Sigmoid colon (tissue), 7 donors: Measurements from ENCODE around the gene ENAH. TPM values are rescaled to one million over a fixed set of nuclear protein-coding genes. Genes with fewer than 3 reads are reported as not detected.

ENCODE experiments used
- DNase-seq: peaks from one replicate; pipeline ENCODE4 v3.0.0-alpha.2; 2019
- H3K27ac ChIP-seq, 4 donors: fragments of 200-600 bp; sonication (generic); one replicate each; pipeline ENCODE4 v1.5.1; 2016 to 2019; ENCODE audit warnings: mild to moderate bottlenecking in 1 of 4
- H3K27me3 ChIP-seq, 3 donors: fragments of 200-600 bp; sonication (generic); one replicate each; pipeline ENCODE4 v1.5.1; 2019; ENCODE audit warnings: mild to moderate bottlenecking in 1 of 3
- H3K36me3 ChIP-seq, 4 donors: fragments of 200-600 bp; sonication (generic); one replicate each; pipeline ENCODE4 v1.5.1; 2016 to 2019
- H3K4me1 ChIP-seq, 4 donors: fragments of 200-600 bp; sonication (generic); one replicate each; pipeline ENCODE4 v1.5.1; 2017 to 2019
- H3K4me3 ChIP-seq, 4 donors: fragments of 200-600 bp; sonication (generic); one replicate each; pipeline ENCODE4 v1.5.1; 2017 to 2019; ENCODE audit warnings: mild to moderate bottlenecking in 2 of 4, moderate library complexity in 1 of 4
- H3K9me3 ChIP-seq, 4 donors: fragments of 200-600 bp in 3 of 4; sonication (generic) in 3 of 4; one replicate each; pipeline versions ENCODE4 v1.5.1 to v1.6.1; 2013 to 2019
- CTCF ChIP-seq, 4 experiments: fragments of 450-650 bp in 3 of 4; fragments of 200-600 bp in 1 of 4; IDR thresholded peaks; one replicate each; pipeline ENCODE4 v1.5.1; 2016 to 2019; ENCODE audit warnings: antibody characterized with exemption in 4 of 4, mild to moderate bottlenecking in 3 of 4, moderate library complexity in 2 of 4
- EP300 ChIP-seq, 4 donors: sonication (generic); formaldehyde crosslinking; IDR thresholded peaks; one replicate each; pipeline ENCODE4 v1.6.1; 2017; ENCODE audit warnings: antibody characterized with exemption in 4 of 4
- POLR2A ChIP-seq, 2 donors: fragments of 450-650 bp; IDR thresholded peaks; one replicate each; pipeline ENCODE4 v1.6.1; 2016; ENCODE audit warnings: antibody characterized with exemption in 2 of 2, mild to moderate bottlenecking in 2 of 2, moderate library complexity in 2 of 2
- POLR2AphosphoS5 ChIP-seq, 4 donors: sonication (generic); formaldehyde crosslinking; IDR thresholded peaks; one replicate each; pipeline ENCODE4 v1.6.1; 2017; ENCODE audit warnings: antibody characterized with exemption in 4 of 4
- WGBS, 2 donors: extraction: QIAGEN DNeasy Blood & Tissue Kit; methylation state at CpG; one replicate each; pipeline ENCODE4 v1.1.7; 2013; 5-methylcytosine and 5-hydroxymethylcytosine counted together
- intact Hi-C: fragments of 100-400 bp; cut with DNase I; formaldehyde crosslinking; loops from one replicate; pipeline ENCODE4 v1.15.1; 2023
- polyA plus RNA-seq, 3 donors: library from polyadenylated mRNA; stranded (reverse); fragments of 200-250 nt; gene quantifications; one replicate each; pipeline ENCODE4 v1.2.3, GENCODE V29; 2013
- total RNA-seq, 4 donors: library from RNA; depleted of rRNA; stranded (reverse); fragments of >200 nt; gene quantifications; one replicate each; pipeline ENCODE4 v1.1.0, GENCODE V29; 2016
- donor health status: healthy with polysubstance abuse.
- donor health status: Bipolar disorder and iron deficiency.
- donor health status: healthy.

The ENAH gene
- total and polyA plus RNA-seq, 7 donors, result 9.6 to 197 (median 92.2) TPM

DNA sequence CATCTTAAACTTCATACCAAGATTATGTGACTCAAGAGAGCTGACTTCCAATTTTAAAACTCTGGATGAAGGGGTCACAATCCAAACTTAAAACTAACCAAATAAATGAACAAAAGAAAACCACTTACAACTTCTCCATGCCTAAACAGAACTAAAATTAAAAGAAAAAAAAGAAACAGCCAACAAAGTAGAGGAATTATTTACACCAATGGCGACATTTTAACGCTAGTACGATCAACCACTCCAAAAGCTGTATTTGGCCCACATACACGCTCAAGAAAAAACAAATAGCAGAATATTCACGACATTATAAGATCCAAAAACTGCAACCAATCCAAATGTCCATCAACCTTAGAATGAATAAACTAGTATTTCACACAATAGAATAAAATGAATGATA, 42.4 kb downstream of the ENAH start:
- TF ChIP-seq POLR2AphosphoS5 (IDR thresholded peaks at IDR 0.05) (no peak), CTCF (IDR thresholded peaks at IDR 0.05) (no peak), POLR2A (IDR thresholded peaks at IDR 0.05) (no peak), EP300 (IDR thresholded peaks at IDR 0.05) (no peak)
- 88 to 93% methylated on average over 5 of the region's 5 CpGs for WGBS, 2 donors
- DNase-seq, result no peak
- Histone ChIP-seq H3K36me3 (no peaks in the 10 kb centered on the region), H3K4me3 (no peak overlapping the region), H3K27ac (peak overlapping the region in 3 of 4 donors; percentile 60 to 76 (median 76)), H3K27me3 (no peaks in the 10 kb centered on the region), H3K4me1 (peaks cover 0 to 81% (median 61%) of the 10 kb centered on the region in 4 donors), H3K9me3 (no peaks in the 10 kb centered on the region)
- intact Hi-C loops, result no loop called here

DNA sequence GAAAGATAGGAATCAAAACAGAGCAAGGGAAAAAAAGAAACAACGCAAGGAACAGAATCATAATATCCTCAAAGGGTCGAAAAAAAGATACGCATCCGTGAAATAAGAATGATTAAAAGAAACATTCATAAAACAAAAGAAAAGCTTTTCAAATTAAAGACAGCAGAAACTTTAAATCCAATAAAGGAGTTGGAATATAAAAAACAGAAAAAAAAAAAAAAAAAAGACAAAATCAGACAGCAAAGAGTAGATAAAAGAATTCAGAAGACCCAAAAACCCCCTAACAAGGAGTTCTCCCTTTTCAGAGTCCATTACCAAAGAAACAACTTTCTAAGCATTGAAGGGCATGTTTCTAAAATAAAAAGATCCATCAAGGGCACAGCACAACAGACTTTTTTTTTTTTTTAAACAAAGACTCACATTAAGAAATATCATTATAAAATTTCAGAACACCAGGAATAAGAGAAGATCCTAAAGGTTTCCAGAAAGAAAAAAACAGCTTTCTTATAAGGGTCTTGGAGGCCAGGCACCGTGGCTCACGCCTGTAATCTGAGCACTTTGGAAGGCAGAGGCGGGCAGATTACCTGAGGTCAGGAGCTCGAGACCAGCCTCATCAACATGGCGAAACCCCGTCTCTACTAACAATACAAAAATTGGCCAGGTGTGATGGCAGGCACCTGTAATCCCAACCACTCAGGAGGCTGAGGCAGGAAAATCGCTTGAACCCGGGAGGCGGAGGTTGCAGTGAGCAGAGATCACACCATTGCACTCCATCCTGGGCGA, 44.7 kb downstream of the ENAH start:
- TF ChIP-seq CTCF (IDR thresholded peaks at IDR 0.05) (no peak), EP300 (IDR thresholded peaks at IDR 0.05) (no peak), POLR2AphosphoS5 (IDR thresholded peaks at IDR 0.05) (no peak), POLR2A (IDR thresholded peaks at IDR 0.05) (no peak)
- Histone ChIP-seq H3K9me3 (no peaks in the 10 kb centered on the region), H3K4me3 (no peak overlapping the region), H3K27me3 (no peaks in the 10 kb centered on the region), H3K4me1 (peaks cover 0 to 91% (median 69%) of the 10 kb centered on the region in 4 donors), H3K36me3 (no peaks in the 10 kb centered on the region), H3K27ac (peak overlapping the region in 3 of 4 donors; percentile 60 to 76 (median 76))
- DNase-seq, result no peak
- intact Hi-C loops, result no loop called here
- whole genome bisulfite sequencing, 2 donors, result 92 to 95% methylated on average over 14 of the region's 14 CpGs

DNA sequence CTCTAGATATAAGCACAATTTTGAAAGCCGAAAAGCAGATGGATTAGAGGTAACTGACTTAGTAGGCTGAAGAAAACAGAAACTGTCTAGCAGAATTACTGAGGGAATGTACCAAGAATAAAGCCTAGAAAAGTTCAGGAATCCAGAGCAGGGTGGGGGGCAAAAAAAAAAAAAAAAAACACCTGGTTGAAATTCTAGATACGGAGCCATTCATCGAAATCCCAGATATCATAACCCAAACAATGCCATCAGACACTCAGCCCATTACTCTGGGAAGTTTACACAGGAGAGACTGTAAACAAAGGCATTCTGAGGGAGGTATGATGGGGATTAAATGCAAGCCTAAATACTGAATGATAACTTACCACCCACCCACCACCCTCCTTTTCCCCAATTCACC, 45.6 kb downstream of the ENAH start:
- DNase-seq, result no peak
- H3K4me3 ChIP-seq, result no peak overlapping the region
- intact Hi-C loops, result no loop called here
- H3K9me3 ChIP-seq, result no peaks in the 10 kb centered on the region
- H3K27me3 ChIP-seq, result no peaks in the 10 kb centered on the region
- H3K36me3 ChIP-seq, result no peaks in the 10 kb centered on the region
- 68 to 78% methylated on average over 3 of the region's 3 CpGs for WGBS, 2 donors
- TF ChIP-seq CTCF (IDR thresholded peaks at IDR 0.05) (no peak), POLR2AphosphoS5 (IDR thresholded peaks at IDR 0.05) (no peak), POLR2A (IDR thresholded peaks at IDR 0.05) (no peak), EP300 (IDR thresholded peaks at IDR 0.05) (no peak)
- H3K27ac ChIP-seq, result peak overlapping the region in 3 of 4 donors; percentile 60 to 76 (median 76)
- H3K4me1 ChIP-seq, result peaks cover 0 to 91% (median 66%) of the 10 kb centered on the region in 4 donors

DNA sequence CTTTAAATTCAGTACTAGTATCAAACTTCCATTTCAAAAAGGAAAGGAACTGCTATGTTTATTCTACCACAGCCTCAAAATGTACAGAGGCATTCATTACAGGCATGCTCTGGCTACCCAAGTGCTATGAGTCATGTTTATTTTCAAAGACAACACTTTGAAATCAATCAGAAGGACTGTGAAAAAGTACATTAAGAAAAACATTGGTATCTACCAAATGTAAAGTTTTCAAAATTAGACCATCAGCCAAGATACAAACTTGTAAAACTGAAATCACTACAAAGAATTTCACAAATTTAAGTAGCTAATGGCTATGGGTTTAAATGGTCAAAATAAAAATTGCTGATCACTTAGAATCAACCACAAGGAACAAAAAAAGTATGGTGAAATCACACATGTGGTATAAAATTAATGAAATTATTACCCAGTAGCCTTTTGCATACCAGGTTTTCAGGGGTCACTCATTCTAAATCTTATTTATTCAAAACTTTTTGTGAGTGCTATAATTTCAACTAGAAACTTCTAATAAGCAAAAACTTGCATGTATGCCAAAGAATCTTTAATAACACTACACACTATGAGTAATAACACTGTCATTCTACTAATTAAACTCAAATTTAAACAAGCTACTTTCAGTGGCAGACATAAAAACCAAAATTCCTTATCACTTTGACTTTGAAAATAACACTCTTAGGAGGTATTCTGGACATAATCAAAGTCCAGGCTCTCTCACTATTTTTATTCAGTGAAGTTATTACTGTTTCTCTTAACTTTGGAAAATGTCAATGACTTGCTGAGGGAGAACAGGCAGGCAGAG, 49.2 kb downstream of the ENAH start:
- Histone ChIP-seq H3K4me3 (no peak overlapping the region), H3K27me3 (no peaks in the 10 kb centered on the region), H3K4me1 (peaks cover 0 to 70% (median 47%) of the 10 kb centered on the region in 4 donors), H3K27ac (peak overlapping the region; percentile 10 to 76 (median 64)), H3K9me3 (no peaks in the 10 kb centered on the region), H3K36me3 (no peaks in the 10 kb centered on the region)
- DNase-seq, result no peak
- intact Hi-C loops, result no loop called here
- TF ChIP-seq POLR2AphosphoS5 (IDR thresholded peaks at IDR 0.05) (peak in 2 of 4 donors; percentile 36 to 42), CTCF (IDR thresholded peaks at IDR 0.05) (no peak)
